ENCODE data around the gene PIAS2.

Gene PIAS2

DNA sequence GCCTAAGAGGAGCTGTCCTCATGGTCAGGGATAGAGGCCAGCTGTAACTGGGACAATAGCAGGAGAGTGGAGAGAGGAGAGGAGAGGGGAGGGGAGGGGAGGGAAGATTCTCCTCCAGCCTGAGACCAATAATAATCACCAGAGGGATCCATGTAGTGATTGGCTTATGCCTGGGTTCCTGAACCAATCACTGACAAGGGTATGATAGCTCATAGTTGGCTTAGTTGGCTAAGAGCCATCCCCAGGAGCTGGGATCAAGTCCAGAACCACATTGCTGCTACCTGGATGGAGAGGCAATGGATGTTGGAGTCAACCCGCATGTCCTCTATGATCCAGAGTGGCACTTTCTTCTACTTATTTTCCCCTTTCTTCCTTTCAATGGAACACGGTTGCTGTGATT lies 152.7 kb downstream of the PIAS2 start:
- no peak for DNase-seq (ENCODE audit: low spot score)

DNA sequence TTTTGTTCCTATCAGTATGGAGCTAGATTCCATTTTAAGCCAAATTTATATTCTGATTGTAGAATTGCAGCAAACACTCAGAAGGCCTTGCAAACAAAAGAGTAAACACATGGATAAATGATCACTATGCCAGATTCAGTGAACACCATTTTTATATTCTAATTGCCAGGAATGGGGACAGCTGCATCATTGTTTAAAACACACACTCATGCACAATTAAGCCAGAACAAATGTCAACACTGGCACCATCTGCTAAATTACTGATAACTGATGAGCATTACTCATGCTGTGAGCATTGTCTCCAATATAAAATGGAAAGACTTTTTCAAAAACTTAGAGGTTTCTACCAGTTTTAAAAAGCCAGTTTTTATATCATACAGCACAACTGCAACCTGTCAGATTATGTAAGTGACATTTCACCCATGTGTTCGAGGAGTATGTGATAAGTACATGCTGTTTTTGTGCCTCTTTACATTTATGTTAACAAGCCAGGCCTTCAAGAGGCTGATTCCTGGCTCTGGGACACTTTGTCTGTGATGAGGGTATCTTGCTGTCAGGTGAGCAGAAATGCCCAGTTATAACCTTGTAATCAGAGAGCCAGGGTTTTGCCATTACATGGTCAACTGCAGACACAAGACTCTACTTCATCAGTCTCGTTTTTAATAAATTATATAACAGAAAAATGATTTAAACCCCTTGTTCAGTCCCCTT lies 156.1 kb downstream of the PIAS2 start:
- DNase-seq (ENCODE audit: low spot score), result no peak

DNA sequence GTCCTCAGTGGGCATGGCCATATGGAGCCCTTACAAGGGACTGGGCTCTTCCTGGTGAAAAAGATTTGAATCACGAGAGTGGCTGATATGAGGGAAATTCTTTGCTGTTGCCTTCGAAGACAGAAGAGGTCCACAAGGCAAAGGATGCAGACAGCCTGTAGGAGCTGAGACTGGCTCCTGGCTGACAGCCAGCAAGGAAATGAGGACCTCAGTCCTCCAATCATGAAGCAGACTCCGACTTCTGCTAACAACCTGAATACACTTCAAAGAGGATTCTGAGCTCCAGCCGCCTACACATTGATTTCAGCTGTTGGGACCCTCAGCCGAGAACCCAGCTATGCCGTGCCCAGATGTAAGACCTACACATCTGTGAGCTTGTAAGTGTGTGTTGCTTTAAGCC lies 157.4 kb downstream of the PIAS2 start:
- no peak for DNase-seq (ENCODE audit: low spot score)

DNA sequence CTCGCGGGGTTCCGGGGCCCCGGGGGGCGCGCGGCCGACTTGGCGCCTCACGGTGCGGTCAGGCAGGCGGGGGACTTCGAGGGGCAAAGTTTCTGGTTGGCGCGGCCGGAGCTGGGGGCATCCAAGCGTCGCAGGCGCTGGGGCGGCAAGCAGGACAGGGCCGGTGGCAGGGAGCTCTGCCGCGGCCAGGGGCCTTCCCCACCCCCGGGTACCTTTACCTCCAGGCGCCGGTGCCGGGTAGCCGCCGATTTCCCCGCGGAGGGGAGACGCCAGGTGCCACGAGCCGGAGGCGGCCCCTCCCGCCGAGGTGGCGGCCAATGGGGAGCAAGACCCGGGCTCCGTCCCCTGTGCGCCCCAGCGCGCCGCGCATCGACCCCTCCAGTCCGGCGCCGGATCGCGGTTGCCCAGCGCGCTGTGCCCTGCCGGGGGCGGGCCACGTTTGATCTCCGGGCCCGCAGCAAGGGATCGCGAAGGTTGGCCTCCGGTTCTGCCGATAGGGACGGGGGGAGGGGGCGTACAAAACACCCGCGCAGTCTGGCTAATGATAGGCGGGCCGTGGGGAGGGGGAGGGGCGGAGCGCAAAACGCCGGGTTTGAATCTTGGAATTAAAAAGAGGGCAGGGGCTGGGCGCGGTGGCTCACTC lies 160.6 kb downstream of the PIAS2 start, which contains the start of gene ST8SIA5:
TSS of gene ST8SIA5 (minus strand) at position 495 of the 643 bp plus-strand sequence. CDS start 545 bp downstream, outside the sequence.
- peak; percentile 22 for DNase-seq (ENCODE audit: low spot score)

DNA sequence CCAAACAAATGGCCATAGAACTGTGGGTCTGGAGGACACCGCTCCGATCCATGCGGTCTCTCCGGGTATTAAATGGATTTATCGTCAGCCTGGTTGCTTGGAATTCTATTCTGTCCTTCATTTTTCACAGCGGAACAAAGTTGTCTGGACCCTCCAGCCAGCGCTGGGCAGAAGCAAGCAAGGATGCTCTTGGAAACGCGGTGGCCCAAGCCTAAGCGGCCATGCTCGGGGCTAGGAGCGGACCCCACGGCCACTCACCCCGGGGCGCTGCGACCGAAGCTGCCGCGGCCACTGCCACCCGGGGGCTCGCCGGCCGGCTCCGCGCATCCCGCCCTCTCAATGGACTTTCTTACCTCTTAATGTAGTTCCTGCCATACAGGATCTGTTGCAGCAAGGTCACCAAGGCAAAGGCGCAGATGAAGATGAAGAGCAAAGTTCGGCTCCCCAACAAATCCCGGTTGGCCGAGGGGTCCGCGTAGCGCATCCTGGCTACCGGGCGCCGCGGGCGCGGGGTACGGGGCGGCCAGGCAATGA lies 161.2 kb downstream of the PIAS2 start:
- DNase-seq (ENCODE audit: low spot score), result no peak

DNA sequence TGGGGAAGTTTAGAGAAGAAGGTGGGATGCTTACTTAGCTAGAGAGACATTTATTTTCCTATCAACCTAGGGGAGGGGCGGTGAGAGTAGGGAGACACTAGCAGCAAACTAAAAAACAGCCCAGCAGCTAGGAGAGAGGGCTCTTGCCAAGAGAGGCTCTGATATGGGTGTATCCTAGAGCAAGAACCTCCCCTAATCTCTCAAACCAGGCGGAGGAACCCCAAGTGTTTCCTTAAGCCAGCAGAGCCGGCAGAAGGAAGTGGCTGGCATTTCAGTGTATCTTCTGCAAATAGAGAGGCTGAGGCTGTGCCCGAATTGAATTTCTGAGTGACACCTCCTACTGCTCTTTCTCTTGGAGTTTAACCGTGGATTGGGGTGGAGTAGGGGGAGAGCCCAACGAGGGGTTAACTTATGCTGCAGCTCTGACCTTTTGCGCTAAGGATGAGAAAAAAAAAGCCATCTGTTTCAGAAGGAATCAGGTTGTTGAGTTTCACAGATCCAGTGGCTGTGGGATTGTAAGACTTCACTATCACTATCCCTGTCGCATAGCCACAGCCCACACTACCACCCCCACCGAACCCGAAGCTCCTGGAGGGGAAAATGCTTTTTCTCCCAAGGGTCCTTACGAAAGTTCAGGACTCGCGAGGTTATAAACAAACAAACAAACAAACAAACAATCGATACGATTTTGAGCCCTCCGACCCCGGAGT lies 161.8 kb downstream of the PIAS2 start:
- DNase-seq (ENCODE audit: low spot score), result no peak

DNA sequence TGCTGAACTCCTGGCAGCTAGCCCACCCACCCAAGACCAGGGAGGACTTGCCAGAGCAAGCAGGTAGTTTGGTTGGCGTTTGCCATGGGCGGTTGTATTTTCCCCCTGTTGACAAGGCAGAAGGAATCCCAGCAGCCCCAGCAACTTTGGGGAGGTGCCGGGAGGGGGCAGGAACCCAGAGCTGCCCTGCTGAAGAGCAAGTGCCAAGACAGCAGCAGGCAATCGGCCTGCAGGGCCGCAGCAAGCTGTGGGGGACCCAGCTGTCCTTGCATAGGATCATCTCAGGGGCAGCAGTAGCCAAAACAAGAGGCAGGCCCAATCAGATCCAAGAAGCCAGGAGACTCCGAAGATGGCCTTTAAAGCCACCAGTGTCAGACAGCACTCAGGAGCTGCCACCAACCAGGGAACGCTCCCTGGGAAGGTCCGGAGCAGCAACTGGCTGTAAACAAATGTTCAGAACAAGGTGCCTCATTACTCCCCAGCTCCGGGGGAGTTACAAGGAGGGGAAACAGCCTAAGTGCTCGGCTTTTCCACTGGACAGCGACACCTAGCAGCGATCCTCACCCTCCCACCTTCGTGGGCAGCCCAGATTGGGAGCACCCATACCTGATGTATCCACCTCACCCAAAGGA lies 162.5 kb downstream of the PIAS2 start:
- DNase-seq (ENCODE audit: low spot score), result no peak

DNA sequence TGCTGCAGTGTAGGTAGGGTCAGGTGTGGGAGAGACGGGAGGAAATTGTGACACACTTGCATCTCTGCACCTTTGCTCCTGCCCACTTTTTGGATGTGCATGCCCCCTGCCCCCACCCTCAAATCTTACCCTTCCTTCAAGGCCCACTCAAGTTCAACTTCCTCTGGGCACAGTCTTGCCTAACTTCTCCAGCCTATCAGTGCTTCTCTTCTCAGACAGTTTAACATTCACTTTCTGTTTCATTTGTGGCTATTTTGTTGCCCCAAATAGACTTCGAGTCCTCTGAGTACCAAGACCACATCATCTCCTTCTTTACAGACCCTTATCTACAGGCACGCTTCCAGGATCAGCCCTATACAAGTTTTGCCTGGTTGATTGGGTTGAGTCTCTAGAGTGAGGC lies 163.1 kb downstream of the PIAS2 start:
- DNase-seq (ENCODE audit: low spot score), result no peak
